ENCODE measurements around the gene MYH11. TPM values are rescaled to one million over a fixed set of nuclear protein-coding genes. Genes with fewer than 3 reads are reported as not detected.
"Not testable (repeated sequence)": the region's sequence is repeated elsewhere in the genome, so short reads cannot be mapped to it uniquely, and the experiment has no call there.

Gene MYH11
- total RNA-seq, 1 donor from 2014 or later, result 53.9 TPM

DNA sequence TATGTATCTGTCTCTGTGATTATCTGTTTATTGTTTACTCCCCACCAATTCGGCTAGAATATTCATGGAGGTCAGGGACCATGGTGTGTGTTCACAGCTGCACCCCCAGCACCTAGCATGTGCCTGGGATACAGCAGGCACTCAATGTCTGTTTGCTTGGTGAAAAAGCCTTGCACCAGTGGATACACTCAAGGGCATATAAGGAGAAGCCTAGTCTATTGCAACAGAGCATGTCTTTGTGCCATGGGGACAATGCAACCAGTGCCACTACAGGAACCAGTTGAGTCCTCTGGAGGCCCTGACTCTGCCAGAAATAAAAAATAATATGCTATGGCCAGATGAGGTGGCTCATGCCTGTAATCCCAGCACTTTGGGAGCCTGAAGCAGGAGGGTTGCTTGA, 113.2 kb downstream of the MYH11 start:
- DNase-seq (ENCODE audit: low spot score), result no peak
- intact Hi-C loops (cut with DNase I), result no loop called here
- no peak for ATAC-seq

DNA sequence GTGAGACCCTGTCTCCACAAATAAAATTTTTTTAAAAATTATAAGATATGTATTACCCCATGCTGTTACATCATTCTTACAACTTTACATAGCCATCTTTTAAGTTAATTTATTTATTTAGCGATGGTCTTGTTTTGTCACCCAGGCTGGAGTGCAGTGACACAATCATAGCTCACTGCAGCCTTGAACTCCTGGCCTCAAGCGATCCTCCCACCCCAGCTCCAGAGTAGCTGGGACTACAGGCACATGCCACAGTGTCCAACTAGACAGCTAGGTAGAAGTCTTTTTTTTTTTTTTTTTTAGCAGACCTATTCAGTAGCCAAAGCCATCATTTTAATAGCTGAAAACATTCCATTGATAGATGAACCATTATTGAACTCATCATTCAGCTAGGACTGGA, 114.1 kb downstream of the MYH11 start:
- DNase-seq (ENCODE audit: low spot score) (no peak), ATAC-seq (no peak)
- intact Hi-C loops (cut with DNase I), result no loop called here

- intact Hi-C loops (cut with DNase I), result no loop called here
- ATAC-seq (no peak), DNase-seq (ENCODE audit: low spot score) (no peak)
Measured at GRCh38 chr16:15741207-15741871, 115.5 kb downstream of the MYH11 start.

GRCh38 chr16:15739950-15740349, 116.9 kb downstream of the MYH11 start:
- DNase-seq (ENCODE audit: low spot score), result no peak
- ATAC-seq, result no peak
- intact Hi-C loops (cut with DNase I), result no loop called here

DNA sequence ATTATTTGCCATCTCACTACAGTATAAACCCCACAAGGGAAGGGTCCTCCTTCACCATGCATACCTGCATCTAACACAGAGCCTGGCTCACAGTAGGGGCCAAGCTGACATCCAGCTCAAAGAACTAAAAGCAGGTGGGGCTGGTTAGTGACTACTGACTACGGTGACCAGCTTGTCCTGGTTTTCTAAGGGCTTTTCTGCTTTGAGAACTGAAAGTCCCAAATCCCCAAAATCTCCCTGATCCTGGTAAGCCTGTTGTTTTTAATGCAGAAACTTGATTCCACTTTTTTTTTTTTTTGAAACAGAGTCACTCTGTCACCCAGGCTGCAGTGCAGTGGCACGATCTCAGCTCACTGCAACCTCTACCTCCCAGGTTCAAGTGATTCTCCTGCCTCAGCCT, 117.4 kb downstream of the MYH11 start:
- no peak for ATAC-seq
- no peak for DNase-seq (ENCODE audit: low spot score)
- intact Hi-C loops (cut with DNase I), result no loop called here

GRCh38 chr16:15737140-15737644, 119.6 kb downstream of the MYH11 start:
- intact Hi-C loops (cut with DNase I), result no loop called here
- no peak for ATAC-seq

DNA sequence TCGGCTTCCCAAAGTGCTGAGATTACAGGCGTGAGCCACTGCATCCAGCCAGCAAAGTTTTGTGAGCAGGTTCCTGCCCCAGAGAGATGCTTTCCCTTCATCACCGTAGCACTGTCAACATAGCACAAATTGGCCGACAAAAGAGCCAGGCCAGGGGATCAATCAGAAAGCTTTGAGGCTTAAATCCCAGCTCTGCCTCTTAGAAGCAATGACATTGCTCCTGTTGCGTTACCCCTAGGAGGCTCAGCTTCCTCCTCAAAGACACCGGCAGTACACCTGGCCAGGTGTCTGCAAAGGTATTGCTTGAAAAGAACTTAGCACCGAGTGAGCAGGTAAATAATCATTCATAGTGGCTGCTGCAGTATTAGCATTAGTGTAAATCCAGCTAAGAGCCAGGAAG, 120.3 kb downstream of the MYH11 start:
- ATAC-seq (no peak), DNase-seq (ENCODE audit: low spot score) (no peak)
- intact Hi-C loops (cut with DNase I), result no loop called here

More at GRCh38 chr16:15737140-15737644, 119.6 kb downstream of the MYH11 start:
- DNase-seq (ENCODE audit: low spot score), result no peak

GRCh38 chr16:15735610-15736009, 121.2 kb downstream of the MYH11 start:
- no peak for ATAC-seq
- intact Hi-C loops (cut with DNase I), result no loop called here
- no peak for DNase-seq (ENCODE audit: low spot score)

DNA sequence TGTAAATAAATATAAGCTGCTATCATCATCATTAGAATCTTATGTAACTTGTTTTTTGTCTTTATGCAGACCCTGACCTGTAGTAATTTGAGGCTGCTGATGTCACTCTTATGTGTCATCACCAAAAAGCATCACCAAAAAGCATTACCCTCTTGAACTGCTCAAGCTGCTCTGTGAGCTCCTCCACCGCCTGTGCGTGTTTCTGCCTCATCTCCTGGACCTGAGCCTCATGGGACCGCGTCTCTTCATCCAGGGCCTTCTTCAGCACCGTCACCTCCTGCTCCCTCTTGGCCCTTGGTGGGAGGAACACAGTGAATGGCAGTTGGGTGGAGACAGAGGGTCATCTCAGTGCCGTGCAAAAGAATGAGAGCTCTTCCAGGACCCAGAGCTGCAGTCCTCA, 124.4 kb downstream of the MYH11 start:
- DNase-seq (ENCODE audit: low spot score) (no peak), ATAC-seq (no peak)
- intact Hi-C loops (cut with DNase I), result no loop called here

DNA sequence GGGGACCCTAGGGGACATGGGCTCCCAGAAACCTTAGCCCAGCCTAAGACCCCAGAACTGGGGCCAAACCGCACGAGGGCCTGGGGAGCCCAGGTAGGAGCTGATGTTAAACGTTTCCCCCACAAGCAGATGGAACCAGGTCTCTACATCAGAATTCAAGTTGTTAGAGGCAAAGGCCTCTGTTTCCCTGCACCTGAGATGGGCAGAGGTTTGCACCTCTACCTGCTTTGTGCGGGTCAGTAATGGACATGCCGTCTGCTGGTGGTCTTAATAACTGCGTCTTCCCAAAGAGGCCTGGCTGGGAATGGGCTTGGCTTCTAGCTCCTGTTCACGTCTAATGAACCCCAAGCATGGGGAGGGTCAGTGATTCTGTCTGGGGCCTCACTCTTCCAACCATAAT, 127.7 kb downstream of the MYH11 start:
- ATAC-seq, result no peak
- no peak for DNase-seq (ENCODE audit: low spot score)
- intact Hi-C loops (cut with DNase I), result no loop called here

DNA sequence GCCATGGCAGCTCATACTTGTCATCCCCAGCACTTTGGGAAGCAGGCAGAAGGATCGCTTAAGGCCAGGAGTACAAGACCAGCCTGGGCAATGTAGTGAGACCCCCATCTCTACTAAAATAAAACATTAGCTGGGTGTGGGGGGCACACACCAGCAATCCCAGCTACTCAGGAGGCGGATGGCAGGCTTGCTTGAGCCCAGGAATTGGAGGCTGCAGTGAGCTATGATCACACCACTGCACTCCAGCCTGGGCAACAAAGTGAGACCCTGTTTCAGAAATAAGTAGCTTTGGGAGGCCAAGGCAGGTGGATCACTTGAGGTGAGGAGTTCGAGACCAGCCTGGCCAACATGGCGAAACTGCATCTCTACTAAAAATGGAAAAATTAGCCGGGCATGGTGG, 129.1 kb downstream of the MYH11 start:
- DNase-seq (ENCODE audit: low spot score); intact Hi-C loops (cut with DNase I); ATAC-seq: not testable (repeated sequence)

- intact Hi-C loops (cut with DNase I), result no loop called here
- no peak for DNase-seq (ENCODE audit: low spot score)
- ATAC-seq, result no peak
Measured at GRCh38 chr16:15726715-15727114, 130.1 kb downstream of the MYH11 start.

DNA sequence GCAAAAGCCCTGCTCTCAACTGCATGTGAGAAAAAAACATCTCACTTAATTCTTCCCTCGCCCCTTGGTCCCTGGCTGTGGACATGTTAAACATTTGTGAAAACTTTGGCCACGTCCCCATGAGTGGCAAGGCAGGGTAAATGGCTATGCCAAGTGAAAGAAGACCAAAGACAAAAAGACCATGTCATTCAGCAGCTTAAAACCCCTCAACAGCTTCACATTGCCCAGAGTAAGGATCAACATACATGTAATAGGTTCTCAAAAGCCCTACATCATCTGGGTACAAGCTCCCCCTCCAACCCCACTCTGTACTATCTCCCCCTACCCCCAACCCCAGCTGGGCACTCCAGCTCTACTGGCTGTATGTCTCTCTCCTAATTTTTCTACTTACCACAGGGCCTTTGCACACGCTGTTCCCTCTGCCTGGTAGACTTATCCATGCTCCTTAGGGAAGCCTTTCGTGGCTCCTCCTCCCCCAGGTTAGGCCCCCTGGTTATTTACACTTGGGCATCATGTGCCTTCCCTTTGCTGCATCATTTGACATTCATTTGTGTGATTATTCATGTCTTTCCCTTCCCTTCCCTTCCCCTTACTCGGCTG, 131.1 kb downstream of the MYH11 start:
- no peak for ATAC-seq
- DNase-seq (ENCODE audit: low spot score), result no peak
- intact Hi-C loops (cut with DNase I), result no loop called here

GRCh38 chr16:15723808-15724207, 133.0 kb downstream of the MYH11 start:
- DNase-seq (ENCODE audit: low spot score) (no peak), ATAC-seq (no peak)
- intact Hi-C loops (cut with DNase I), result no loop called here

GRCh38 chr16:15721018-15721417, 135.8 kb downstream of the MYH11 start:
- DNase-seq (ENCODE audit: low spot score) (no peak), ATAC-seq (no peak)
- intact Hi-C loops (cut with DNase I), result no loop called here

DNA sequence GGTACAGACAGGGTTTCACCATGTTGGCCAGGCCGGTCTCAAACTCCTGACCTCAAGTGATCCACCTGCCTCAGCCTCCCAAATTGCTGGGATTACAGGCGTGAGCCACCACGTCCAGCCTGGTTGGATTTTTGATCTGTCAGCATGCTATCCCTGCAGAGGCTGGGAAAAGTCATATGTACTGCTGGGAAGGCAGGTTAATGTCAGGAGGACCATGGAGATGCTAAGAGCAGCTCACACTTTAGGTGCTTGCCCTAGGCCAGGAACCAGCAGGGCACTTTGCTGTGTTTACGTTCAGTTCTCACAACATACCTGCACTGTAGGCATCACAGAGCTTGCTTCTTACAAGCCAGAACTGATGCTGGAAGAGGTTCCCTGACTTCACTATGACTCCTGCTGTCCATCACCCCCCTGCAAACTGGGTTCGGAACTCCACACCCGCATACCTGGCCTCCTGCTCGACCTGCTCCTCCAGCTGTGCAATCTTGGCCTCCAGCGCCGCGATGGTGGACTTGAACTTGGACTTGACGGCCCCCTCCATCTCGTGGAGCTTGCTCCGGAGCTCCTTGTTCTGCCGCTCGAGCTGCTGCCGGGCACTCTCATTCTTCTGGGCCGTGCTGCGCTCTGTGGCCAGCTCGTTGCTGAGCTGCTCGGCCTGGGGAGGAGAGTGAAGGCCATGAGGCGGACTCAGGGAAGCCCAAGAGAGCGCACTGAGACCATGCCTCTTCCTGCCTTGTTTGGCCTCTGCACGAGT, 140.0 kb downstream of the MYH11 start:
- DNase-seq (ENCODE audit: low spot score), result no peak
- intact Hi-C loops (cut with DNase I), result no loop called here
- ATAC-seq, result no peak

- DNase-seq (ENCODE audit: low spot score) (no peak), ATAC-seq (no peak)
- intact Hi-C loops (cut with DNase I), result no loop called here
Measured at GRCh38 chr16:15715221-15715620, 141.6 kb downstream of the MYH11 start.

GRCh38 chr16:15714393-15715172, 142.2 kb downstream of the MYH11 start:
- intact Hi-C loops (cut with DNase I), result no loop called here
- DNase-seq (ENCODE audit: low spot score) (no peak), ATAC-seq (no peak)

GRCh38 chr16:15708997-15709396, 147.8 kb downstream of the MYH11 start:
- DNase-seq (ENCODE audit: low spot score) (no peak), ATAC-seq (no peak)
- intact Hi-C loops (cut with DNase I), result no loop called here

All from sciatic nerve (tissue), 2 donors.